Putamen (tissue), 1 donor: ENCODE measurements around the gene BTBD6.

Source experiments
- DNase-seq: peaks from one replicate; pipeline ENCODE4 v3.0.0-alpha.2; 2016; ENCODE audit warnings: low spot score

The BTBD6 gene

GRCh38 chr14:105211086-105211757, 37.1 kb upstream of the BTBD6 start:
- no peak for DNase-seq

DNA sequence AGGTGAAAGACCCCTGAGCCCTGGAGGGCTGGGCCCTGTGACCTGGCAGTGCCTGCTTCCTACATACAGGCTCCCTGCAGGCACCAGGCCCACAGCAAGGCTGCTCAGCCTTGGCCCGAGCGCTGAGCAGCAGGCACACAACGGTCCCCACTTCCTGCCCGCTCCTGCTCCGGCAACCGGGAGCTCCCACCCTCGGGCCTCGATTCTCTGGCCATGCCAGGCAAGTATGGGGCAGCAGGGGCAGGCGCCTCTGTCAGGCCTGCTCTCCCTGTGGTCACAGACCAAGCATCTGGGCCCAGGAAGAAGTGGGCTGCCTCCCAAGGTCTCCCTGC, 36.6 kb upstream of the BTBD6 start:
- DNase-seq: no peak

DNA sequence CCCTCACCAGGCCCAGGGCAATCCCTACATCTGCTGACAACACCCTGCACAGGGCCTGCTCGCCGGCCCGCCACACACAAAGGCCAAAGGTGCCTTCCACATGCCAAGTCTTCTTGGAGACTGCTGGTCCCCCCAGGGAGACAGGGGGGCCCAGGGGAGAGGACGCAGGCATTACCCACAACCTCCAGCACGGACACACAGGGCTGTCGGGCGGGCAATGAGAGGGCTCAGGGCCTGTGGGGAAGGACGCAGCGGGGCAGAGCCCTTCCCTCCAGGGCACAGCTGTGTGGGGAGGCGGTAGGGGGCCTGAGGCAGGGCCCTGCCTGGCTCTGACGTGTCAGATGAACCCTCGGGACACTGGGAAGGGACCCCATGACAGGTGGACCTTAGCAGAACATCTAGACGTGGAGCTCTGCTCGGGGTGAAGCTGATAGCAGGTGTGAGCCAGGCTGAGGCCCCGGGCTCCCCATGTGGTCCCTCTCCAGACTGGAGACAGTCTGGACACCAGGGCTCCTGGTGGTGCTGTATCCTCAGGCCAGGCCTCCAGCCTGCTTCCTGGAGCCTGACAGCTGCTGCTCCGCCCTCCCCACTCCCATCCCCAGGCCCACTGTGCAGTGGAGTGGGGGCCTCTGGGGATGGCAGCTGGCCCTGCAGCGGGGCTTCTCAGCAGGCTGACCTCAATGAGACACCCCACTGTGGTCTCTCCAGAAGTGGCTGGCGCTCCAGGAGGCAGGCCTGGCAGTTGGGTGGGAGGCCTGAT, 35.6 kb upstream of the BTBD6 start:
- no peak for DNase-seq

DNA sequence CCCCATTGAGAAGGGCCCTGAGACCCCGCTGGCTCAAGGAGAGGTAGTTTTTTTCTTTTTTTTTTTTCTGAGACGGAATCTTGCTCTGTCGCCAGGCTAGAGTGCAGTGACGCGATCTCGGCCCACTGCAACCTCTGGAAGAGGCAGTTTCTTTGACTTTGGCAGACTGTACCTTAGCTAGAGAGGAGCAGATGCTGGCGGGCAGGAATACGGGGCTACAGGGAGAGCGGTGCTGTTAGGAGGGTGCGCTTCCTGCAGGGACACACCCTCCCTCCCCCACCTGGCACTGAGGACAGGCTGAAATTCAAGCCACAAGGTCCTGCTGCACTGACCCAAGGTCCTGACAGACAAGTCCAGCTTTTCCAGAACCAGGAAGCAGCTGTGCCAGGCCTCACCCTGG, 35.0 kb upstream of the BTBD6 start:
- DNase-seq: no peak

- no peak for DNase-seq
Observed at GRCh38 chr14:105214324-105214915, 33.9 kb upstream of the BTBD6 start.

GRCh38 chr14:105215602-105216001, 32.7 kb upstream of the BTBD6 start:
- DNase-seq: no peak

GRCh38 chr14:105216490-105217247, 31.7 kb upstream of the BTBD6 start:
- DNase-seq: no peak

DNA sequence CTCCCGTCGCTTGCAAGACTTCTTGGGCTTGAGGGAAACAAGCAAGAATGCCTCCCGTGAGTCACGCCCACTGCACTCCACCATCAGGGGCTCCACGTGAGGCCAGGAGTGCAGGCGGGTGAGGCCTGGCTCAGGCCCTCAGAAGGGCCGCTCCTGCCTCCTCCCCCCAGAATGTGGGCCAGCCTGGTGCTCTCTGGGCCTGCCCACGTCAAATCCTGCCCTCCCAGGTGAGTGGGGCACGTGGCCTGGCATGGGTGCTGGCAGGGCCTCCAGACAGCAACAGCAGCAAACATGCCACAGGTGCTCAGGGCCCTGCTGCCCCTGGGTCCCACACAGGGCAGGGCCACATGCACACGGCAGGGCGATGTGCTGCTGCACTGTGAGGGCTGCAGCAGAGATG, 30.6 kb upstream of the BTBD6 start:
- DNase-seq: no peak

DNA sequence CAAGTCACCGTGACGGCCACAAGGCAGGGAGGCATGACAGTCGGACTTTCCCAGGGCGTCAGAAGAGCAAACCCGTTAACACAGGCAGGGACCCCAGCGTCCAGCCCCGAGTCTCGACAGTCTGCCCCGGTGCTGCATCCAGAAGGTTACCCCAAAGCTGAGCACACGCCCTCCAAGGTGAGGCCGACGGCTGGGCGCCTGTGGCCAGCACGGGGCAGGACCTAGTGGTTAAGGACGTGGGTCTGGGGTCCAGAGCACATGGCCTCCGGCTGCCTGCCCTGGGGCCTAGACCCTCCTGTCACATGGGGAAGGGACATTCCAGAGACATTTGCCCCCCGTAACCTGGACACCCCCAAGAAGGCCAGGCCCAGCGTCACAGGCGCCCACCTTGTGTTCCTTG, 29.7 kb upstream of the BTBD6 start:
- DNase-seq: no peak

- DNase-seq: no peak
Observed at GRCh38 chr14:105219043-105219612, 29.2 kb upstream of the BTBD6 start.

- no peak for DNase-seq
Observed at GRCh38 chr14:105219753-105220152, 28.6 kb upstream of the BTBD6 start.

- no peak for DNase-seq
Observed at GRCh38 chr14:105220699-105221597, 27.4 kb upstream of the BTBD6 start.

DNA sequence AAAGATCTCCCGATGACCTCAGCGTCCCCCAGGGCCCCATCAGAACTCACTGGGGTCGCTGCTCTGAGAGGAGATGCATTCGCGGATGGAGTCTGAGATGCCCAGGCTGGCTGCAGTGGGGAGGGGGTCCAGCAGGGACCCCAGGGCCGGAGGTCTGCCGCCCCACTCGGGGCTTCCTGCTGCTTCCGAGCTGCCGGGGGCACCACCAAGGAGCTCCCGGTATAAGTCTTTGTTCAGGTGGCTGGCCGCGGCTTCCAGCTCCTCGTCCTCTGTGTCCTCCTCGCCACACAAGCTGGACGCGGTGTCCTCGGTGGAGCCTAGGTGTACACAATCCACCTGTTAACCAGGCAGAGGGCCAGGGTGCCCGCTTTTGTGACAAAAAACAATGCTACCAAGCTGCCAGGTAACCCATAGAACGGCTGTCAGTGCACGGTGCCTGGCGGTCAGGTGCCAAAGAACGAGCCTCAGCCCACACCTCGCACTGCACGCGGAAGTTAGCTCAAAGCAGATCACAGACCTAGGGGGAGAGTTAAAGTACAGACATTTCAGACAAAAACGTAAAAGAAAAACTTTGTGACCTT, 26.6 kb upstream of the BTBD6 start:
- no peak for DNase-seq

- DNase-seq: no peak
Observed at GRCh38 chr14:105223260-105223659, 25.1 kb upstream of the BTBD6 start.

GRCh38 chr14:105223770-105224544, 24.4 kb upstream of the BTBD6 start:
- no peak for DNase-seq

DNA sequence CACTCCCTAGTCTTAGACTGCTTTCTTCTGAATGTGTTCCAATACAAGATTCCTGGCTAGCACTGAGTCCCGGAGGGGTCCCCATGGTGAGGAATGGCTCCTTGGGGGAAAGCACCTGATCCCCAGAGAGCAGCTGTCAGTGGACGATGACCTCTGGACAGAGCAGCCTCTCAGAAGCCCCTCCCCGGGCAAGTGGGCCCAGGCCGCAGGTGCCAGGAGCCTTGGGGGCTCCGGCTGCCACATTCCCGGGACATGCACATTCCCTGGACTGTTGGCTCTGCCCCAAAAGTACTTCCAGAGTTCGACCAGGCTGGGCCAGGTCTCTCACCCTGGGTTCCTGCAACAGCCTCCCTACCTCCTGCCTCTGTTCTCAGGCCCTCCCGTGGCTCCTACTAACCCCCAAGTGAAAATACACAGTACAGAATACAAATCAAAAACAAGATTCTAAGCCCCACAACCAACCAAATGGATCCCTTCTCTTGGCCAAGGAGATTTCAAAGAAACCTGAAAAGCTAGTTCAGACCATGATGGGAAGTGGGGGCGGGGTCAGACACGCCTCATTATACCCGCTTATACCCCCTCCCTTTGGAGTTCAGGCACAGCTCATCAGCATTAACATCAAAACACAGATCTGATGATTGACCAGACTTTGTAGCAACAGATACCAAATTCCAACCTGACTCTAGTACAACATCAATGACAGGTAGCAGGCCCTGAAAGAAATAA, 23.3 kb upstream of the BTBD6 start:
- no peak for DNase-seq

DNA sequence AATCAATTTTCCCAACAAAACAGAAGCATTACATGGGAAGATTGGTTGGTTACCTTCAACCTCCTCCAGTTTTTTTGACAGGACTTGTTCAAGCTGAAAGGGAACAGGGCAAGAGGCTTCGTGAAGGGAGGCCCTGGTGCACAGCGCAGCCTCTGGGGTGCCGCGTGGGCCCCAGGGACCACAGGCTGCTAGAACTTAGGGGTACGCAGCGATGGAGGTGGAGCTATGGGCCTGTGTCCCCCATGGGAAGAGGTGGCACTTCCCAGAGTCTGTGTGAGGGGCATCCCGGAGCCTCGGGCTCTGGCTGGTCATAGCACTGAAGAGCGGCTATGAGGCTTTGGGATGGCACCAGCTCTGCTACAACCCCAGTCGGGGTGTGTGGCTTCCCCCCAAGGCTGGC, 22.1 kb upstream of the BTBD6 start:
- no peak for DNase-seq

- DNase-seq: no peak
Observed at GRCh38 chr14:105227346-105227745, 21.0 kb upstream of the BTBD6 start.

GRCh38 chr14:105228562-105228961, 19.8 kb upstream of the BTBD6 start:
- no peak for DNase-seq
